ENCODE results near the gene PTK6. TPM values are rescaled to one million over a fixed set of nuclear protein-coding genes. Genes with fewer than 3 reads are reported as not detected.

The PTK6 gene
- total RNA-seq, 4 donors from 2014 or later = 0.06 to 1.2 (median 0.23) TPM

DNA sequence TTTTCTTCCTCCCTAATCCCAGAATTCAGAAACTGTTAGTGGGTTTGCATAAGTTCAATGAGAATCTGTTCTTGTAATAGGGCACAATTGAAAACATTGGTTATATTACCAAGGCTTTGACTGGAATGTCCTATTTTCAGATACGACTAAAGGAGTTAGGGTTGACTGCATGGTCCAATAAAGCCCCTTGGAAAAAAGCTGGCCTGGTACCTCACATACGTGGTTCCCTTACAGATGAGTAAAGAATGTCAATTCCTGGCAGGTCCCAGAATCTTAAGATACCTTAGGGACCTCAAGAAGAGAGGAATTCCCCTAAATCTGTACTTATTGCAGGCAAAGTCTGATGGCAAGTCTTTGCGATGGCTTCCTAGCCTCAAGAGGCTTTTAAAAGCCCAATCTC lies 12.0 kb downstream of the PTK6 start:
- intact Hi-C loops (cut with DNase I) = no loop called here
- Histone ChIP-seq H3K9me3 (no peaks in the 10 kb centered on the region), H3K27me3 (peaks cover 0 to 4% (median 0%) of the 10 kb centered on the region in 4 donors), H3K4me3 (no peak overlapping the region), H3K36me3 (peaks cover 0 to 21% (median 9%) of the 10 kb centered on the region in 4 donors), H3K27ac (replicated peaks in 1 of 4) (no peak overlapping the region), H3K4me1 (peaks cover 20 to 26% (median 21%) of the 10 kb centered on the region in 4 donors)
- 64% methylated on average over 3 of the region's 3 CpGs for WGBS
- TF ChIP-seq POLR2AphosphoS5 (IDR thresholded peaks at IDR 0.05) (no peak), POLR2A (IDR thresholded peaks at IDR 0.05; ENCODE audit: low read depth) (no peak), EP300 (IDR thresholded peaks at IDR 0.05) (no peak)
- TF ChIP-seq, protein P1, sequence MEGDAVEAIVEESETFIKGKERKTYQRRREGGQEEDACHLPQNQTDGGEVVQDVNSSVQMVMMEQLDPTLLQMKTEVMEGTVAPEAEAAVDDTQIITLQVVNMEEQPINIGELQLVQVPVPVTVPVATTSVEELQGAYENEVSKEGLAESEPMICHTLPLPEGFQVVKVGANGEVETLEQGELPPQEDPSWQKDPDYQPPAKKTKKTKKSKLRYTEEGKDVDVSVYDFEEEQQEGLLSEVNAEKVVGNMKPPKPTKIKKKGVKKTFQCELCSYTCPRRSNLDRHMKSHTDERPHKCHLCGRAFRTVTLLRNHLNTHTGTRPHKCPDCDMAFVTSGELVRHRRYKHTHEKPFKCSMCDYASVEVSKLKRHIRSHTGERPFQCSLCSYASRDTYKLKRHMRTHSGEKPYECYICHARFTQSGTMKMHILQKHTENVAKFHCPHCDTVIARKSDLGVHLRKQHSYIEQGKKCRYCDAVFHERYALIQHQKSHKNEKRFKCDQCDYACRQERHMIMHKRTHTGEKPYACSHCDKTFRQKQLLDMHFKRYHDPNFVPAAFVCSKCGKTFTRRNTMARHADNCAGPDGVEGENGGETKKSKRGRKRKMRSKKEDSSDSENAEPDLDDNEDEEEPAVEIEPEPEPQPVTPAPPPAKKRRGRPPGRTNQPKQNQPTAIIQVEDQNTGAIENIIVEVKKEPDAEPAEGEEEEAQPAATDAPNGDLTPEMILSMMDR (IDR thresholded peaks at IDR 0.05) = no peak
- no peak for DNase-seq (ENCODE audit: extremely low spot score)

DNA sequence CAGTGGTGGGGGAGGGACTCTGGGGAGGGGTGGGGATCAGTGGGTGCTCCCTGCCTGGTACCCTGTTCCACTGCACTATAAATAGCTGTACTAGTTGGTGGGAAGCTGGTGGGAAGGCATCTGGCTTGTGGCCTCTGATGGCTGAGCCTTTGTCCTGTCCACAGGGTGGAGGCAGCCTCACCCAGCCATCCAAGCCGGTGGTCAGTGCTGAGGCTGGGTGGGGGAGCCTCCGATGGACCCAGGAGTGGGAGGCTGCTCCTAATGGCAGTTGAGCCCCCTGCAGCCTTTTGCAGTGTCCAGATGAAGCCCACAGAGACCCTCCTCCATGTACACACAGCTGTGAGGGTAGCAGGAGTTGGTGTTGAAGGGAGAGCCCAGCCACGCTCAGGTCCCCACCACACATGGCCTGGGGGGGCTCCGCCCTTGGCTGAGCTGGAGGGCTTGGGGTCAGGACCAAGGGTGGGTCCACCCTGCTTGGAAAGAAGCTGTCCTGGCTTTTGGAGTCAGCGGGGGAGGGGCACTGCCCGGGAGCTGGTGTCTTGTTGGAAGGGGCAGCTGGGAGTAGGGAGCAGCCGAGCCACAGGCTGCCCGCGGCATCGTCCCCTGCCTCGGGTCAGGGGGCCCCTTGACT lies 14.1 kb downstream of the PTK6 start:
- DNase-seq (ENCODE audit: extremely low spot score) = no peak
- Histone ChIP-seq H3K27me3 (no peaks in the 10 kb centered on the region), H3K4me3 (no peak overlapping the region), H3K36me3 (peaks cover 0 to 21% (median 9%) of the 10 kb centered on the region in 4 donors), H3K27ac (replicated peaks in 1 of 4) (no peak overlapping the region), H3K4me1 (peaks cover 28 to 40% (median 35%) of the 10 kb centered on the region in 4 donors), H3K9me3 (no peaks in the 10 kb centered on the region)
- TF ChIP-seq, protein P1 (IDR thresholded peaks at IDR 0.05) = no peak
- TF ChIP-seq POLR2A (IDR thresholded peaks at IDR 0.05; ENCODE audit: low read depth) = no peak
- no peak for TF ChIP-seq POLR2AphosphoS5 (IDR thresholded peaks at IDR 0.05)
- TF ChIP-seq EP300 (IDR thresholded peaks at IDR 0.05) = no peak
- intact Hi-C loops (cut with DNase I) = no loop called here
- WGBS = 82% methylated on average over 9 of the region's 11 CpGs

DNA sequence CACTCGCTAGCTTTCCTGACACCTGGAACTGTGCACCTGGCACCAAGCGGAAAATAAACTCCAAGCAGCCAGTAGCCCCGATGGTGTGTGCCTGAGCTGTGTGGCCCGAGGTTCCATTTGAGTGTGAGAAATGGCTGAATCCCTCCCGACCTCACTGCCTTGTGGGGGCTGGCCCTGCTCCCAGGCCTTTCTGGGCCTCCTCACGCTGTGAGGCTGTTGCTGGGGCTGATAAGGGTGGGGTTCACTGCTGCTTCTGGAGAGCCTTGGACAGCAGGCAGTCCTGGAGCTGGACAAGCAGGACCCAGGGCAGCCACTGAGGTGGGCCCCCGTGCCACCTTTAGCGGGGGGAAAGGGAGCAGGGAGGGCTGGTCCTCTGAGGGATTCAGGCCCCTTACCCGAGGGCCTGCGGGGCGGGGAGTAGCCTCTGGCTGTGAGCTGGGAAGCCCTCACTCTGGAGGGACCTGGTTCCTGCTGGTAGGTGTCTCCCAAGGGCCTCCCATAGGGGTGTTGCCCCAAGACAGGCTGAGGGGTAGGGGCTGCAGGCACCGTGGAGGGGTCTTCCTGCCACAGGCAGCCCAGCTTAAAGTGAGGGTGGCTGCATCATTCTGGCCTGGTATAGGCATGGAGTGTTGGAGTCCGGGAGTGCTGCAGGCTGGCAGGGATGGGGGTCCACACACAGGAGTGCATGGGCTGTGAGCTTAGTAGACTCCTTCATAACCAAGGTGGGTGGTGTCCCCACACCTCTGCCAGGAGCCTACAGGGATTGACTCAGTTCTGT lies 14.9 kb downstream of the PTK6 start:
- TF ChIP-seq, protein P1 (IDR thresholded peaks at IDR 0.05) = no peak
- TF ChIP-seq EP300 (IDR thresholded peaks at IDR 0.05) (no peak), POLR2AphosphoS5 (IDR thresholded peaks at IDR 0.05) (no peak), POLR2A (IDR thresholded peaks at IDR 0.05; ENCODE audit: low read depth) (no peak)
- Histone ChIP-seq H3K4me3 (peak overlapping the region in 3 of 4 donors; percentile 86 to 97 (median 89)), H3K27ac (replicated peaks in 1 of 4) (peak overlapping the region in 2 of 4 donors; percentile 95 to 98), H3K27me3 (no peaks in the 10 kb centered on the region), H3K4me1 (peaks cover 28 to 40% (median 35%) of the 10 kb centered on the region in 4 donors), H3K36me3 (peaks cover 0 to 21% (median 9%) of the 10 kb centered on the region in 4 donors), H3K9me3 (no peaks in the 10 kb centered on the region)
- DNase-seq (ENCODE audit: extremely low spot score) = no peak
- intact Hi-C loops (cut with DNase I) = no loop called here
- 71% methylated on average over 12 of the region's 13 CpGs for WGBS

DNA sequence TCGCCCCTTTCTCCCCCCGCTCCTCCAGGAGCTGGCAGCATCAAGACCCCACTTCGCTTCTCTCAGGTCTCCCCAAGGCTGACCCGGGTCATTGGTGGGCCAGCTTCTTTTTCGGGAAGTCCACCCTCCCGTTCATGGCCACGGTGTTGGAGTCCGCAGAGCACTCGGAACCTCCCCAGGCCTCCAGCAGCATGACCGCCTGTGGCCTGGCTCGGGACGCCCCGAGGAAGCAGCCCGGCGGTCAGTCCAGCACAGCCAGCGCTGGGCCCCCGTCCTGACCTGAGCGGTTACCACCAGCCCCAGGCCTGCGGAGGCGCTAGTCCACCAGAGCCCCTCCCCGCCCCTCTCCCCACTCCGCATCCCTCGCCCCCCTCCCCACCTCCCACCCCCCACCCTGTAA lies 15.6 kb downstream of the PTK6 start:
- Histone ChIP-seq H3K27ac (replicated peaks in 1 of 4) (peak overlapping the region; percentile 94 to 98 (median 96)), H3K9me3 (no peaks in the 10 kb centered on the region), H3K27me3 (no peaks in the 10 kb centered on the region), H3K4me3 (peak overlapping the region; percentile 86 to 99 (median 93)), H3K36me3 (peaks cover 0 to 21% (median 9%) of the 10 kb centered on the region in 4 donors), H3K4me1 (peaks cover 28 to 40% (median 35%) of the 10 kb centered on the region in 4 donors)
- TF ChIP-seq POLR2A (IDR thresholded peaks at IDR 0.05; ENCODE audit: low read depth) = no peak
- TF ChIP-seq, protein P1 (IDR thresholded peaks at IDR 0.05) = no peak
- TF ChIP-seq POLR2AphosphoS5 (IDR thresholded peaks at IDR 0.05) = no peak
- no peak for TF ChIP-seq EP300 (IDR thresholded peaks at IDR 0.05)
- WGBS = 21% methylated on average over 20 of the region's 23 CpGs
- no peak for DNase-seq (ENCODE audit: extremely low spot score)
- intact Hi-C loops (cut with DNase I) = no loop called here
